NCI-H345 treated with DMSO at 0.1 percent for 48 hours (cell line): ENCODE data around the gene SIAE.

Source experiments
- DNase-seq: peaks from one replicate; lab custom pipeline; 2025; ENCODE audit not compliant: unreplicated experiment; lab: John Stamatoyannopoulos, UW

The SIAE gene

GRCh38 chr11:124673333-124674167, at the start of gene SIAE, which contains the start of gene SPA17:
SIAE (minus strand) TSS chr11:124673739; CDS start chr11:124673708, 31 bp downstream.
SPA17 (plus strand) TSS chr11:124673904; CDS start chr11:124675265, 1,361 bp downstream.
- DNase-seq = peak; percentile 76

GRCh38 chr11:124722176-124722575, 48.6 kb upstream of the SIAE start:
- no peak for DNase-seq

GRCh38 chr11:124719534-124719933, 46.0 kb upstream of the SIAE start:
- DNase-seq = no peak

GRCh38 chr11:124718801-124719200, 45.3 kb upstream of the SIAE start:
- DNase-seq = no peak

- DNase-seq = peak; percentile 46
Observed at GRCh38 chr11:124717786-124718651, 44.5 kb upstream of the SIAE start.

- no peak for DNase-seq
Observed at GRCh38 chr11:124717421-124717785, 43.9 kb upstream of the SIAE start.

GRCh38 chr11:124716591-124716990, 43.1 kb upstream of the SIAE start:
- DNase-seq = no peak

GRCh38 chr11:124712392-124712791, 38.9 kb upstream of the SIAE start:
- no peak for DNase-seq

- no peak for DNase-seq
Observed at GRCh38 chr11:124707829-124708228, 34.3 kb upstream of the SIAE start.

GRCh38 chr11:124700028-124700427, 26.5 kb upstream of the SIAE start:
- no peak for DNase-seq

- DNase-seq = no peak
Observed at GRCh38 chr11:124699547-124699946, 26.0 kb upstream of the SIAE start.

GRCh38 chr11:124693142-124693541, 19.6 kb upstream of the SIAE start:
- DNase-seq = no peak

- no peak for DNase-seq
Observed at GRCh38 chr11:124682443-124682842, 8.9 kb upstream of the SIAE start.

GRCh38 chr11:124681421-124681820, 7.9 kb upstream of the SIAE start:
- no peak for DNase-seq

- DNase-seq = no peak
Observed at GRCh38 chr11:124678416-124678815, 4.9 kb upstream of the SIAE start.

GRCh38 chr11:124676386-124676785, 2.8 kb upstream of the SIAE start:
- no peak for DNase-seq

- no peak for DNase-seq
Observed at GRCh38 chr11:124674571-124674970, 1.0 kb upstream of the SIAE start.

- no peak for DNase-seq
Observed at GRCh38 chr11:124674168-124674517, 604 bp upstream of the SIAE start.

- DNase-seq = no peak
Observed at GRCh38 chr11:124672536-124673215, 863 bp downstream of the SIAE start.

GRCh38 chr11:124670732-124671131, 2.8 kb downstream of the SIAE start:
- DNase-seq = no peak

- peak; percentile 35 for DNase-seq
Observed at GRCh38 chr11:124669193-124669592, 4.3 kb downstream of the SIAE start.
